ENCODE results near the gene JUP. TPM values are rescaled to one million over a fixed set of nuclear protein-coding genes. Genes with fewer than 3 reads are reported as not detected.

The JUP gene
- total and polyA plus RNA-seq, 2 of the 13 experiments (the other 11 are each of a cell fraction or from before 2014, with no cell fraction given): 12.1 to 20.6 TPM

GRCh38 chr17:41810659-41811548, 24.4 kb upstream of the JUP start (continued):
- TF ChIP-seq AGO2 (optimal IDR thresholded peaks at IDR 0.05; ENCODE audit: low read depth, low read length) (no peak), CEBPZ (IDR thresholded peaks at IDR 0.05; ENCODE audit: low read length) (no peak), CCAR2 (optimal IDR thresholded peaks at IDR 0.05; ENCODE audit: low read depth, low read length) (no peak), ZBTB46 (CRISPR knock-in tag; IDR thresholded peaks at IDR 0.05; ENCODE audit: borderline replicate concordance) (no peak), ZNF143 (CRISPR knock-in tag; IDR thresholded peaks at IDR 0.05) (no peak), HOXA7 (CRISPR knock-in tag; IDR thresholded peaks at IDR 0.05) (0 out of 2 replicates have a peak, but pooled peaks have one; percentile 56), PLRG1 (conservative IDR thresholded peaks at IDR 0.05) (no peak), PBX2 (CRISPR knock-in tag; IDR thresholded peaks at IDR 0.05) (no peak), AKNA (CRISPR knock-in tag; IDR thresholded peaks at IDR 0.05; ENCODE audit: borderline replicate concordance) (no peak), ZFP37 (CRISPR knock-in tag; IDR thresholded peaks at IDR 0.05; ENCODE audit: borderline replicate concordance) (no peak), ZNF841 (CRISPR knock-in tag; IDR thresholded peaks at IDR 0.05; ENCODE audit: borderline replicate concordance) (no peak), ZNF12 (CRISPR knock-in tag; IDR thresholded peaks at IDR 0.05) (no peak), ZMYM4 (CRISPR knock-in tag; IDR thresholded peaks at IDR 0.05) (no peak), ZNF740 (CRISPR knock-in tag; IDR thresholded peaks at IDR 0.05) (no peak; the same call in 1 of the 2 replicates), ZNF275 (CRISPR knock-in tag; IDR thresholded peaks at IDR 0.05; ENCODE audit: borderline replicate concordance) (no peak)
